Keratinocyte (primary cell): ENCODE measurements around the gene AFDN. TPM values are rescaled to one million over a fixed set of nuclear protein-coding genes. Genes with fewer than 3 reads are reported as not detected.

Source experiments
- DNase-seq: peaks from one replicate; pipeline ENCODE4 v3.0.0-alpha.2; 2011; ENCODE audit warnings: low read depth, missing footprints, low spot score
- FAIRE-seq: peaks from 2 replicates; lab custom pipeline; 2011; peaks lifted over from hg19 to GRCh38; lab: Jason Lieb, UNC
- H2AFZ ChIP-seq: 2 replicates; pipeline ENCODE4 v1.6.0; 2012; ENCODE audit warnings: low read length, control low read depth, inconsistent platforms; ENCODE audit not compliant: control insufficient read depth
- H3K27ac ChIP-seq: 2 replicates; pipeline ENCODE4 v1.5.1; 2011; ENCODE audit warnings: low read length; ENCODE audit not compliant: control insufficient read depth, insufficient read depth
- H3K27me3 ChIP-seq: 3 replicates; pipeline ENCODE4 v1.6.0; 2011; ENCODE audit warnings: low read length; ENCODE audit not compliant: control insufficient read depth, insufficient read depth; ENCODE audit errors: extremely low read depth
- H3K36me3 ChIP-seq, 2 experiments: 2 replicates in 1 of 2; 3 replicates in 1 of 2; pipeline ENCODE4 v1.5.1; 2011; ENCODE audit warnings: low read length in 2 of 2, mild to moderate bottlenecking in 1 of 2; ENCODE audit not compliant: control insufficient read depth in 2 of 2, insufficient read depth in 2 of 2; ENCODE audit errors: extremely low read depth in 1 of 2
- H3K4me1 ChIP-seq: 3 replicates; pipeline ENCODE4 v1.5.1; 2011; ENCODE audit warnings: low read length; ENCODE audit not compliant: control insufficient read depth, insufficient read depth; ENCODE audit errors: extremely low read depth
- H3K4me2 ChIP-seq: 3 replicates; pipeline ENCODE4 v1.6.0; 2011; ENCODE audit warnings: low read depth, low read length; ENCODE audit not compliant: control insufficient read depth, insufficient read depth; ENCODE audit errors: extremely low read depth
- H3K4me3 ChIP-seq, 3 experiments: fragments of 200-600 bp in 1 of 3; sonication (generic) in 1 of 3; 2 replicates in 2 of 3; 3 replicates in 1 of 3; pipeline ENCODE4 v1.5.1; 2011 to 2016; ENCODE audit warnings: low read length in 3 of 3, mild to moderate bottlenecking in 3 of 3, control low read depth in 2 of 3, inconsistent platforms in 1 of 3, low read depth in 1 of 3, mixed read lengths in 1 of 3, mixed run types in 1 of 3, moderate library complexity in 1 of 3; ENCODE audit not compliant: control insufficient read depth in 2 of 3, insufficient read depth in 2 of 3; ENCODE audit errors: extremely low read depth in 1 of 3
- H3K79me2 ChIP-seq: 2 replicates; pipeline ENCODE4 v1.6.0; 2012; ENCODE audit warnings: low read length; ENCODE audit not compliant: control insufficient read depth, insufficient read depth
- H3K9ac ChIP-seq: 3 replicates; pipeline ENCODE4 v1.6.0; 2011; ENCODE audit warnings: low read length; ENCODE audit not compliant: control insufficient read depth, insufficient read depth; ENCODE audit errors: extremely low read depth
- H3K9me1 ChIP-seq: 3 replicates; pipeline ENCODE4 v1.6.0; 2011; ENCODE audit warnings: low read length; ENCODE audit not compliant: control insufficient read depth, insufficient read depth; ENCODE audit errors: extremely low read depth
- H3K9me3 ChIP-seq: 2 replicates; pipeline ENCODE4 v1.5.1; 2012; ENCODE audit warnings: low read depth, low read length; ENCODE audit not compliant: control insufficient read depth
- H4K20me1 ChIP-seq: 3 replicates; pipeline ENCODE4 v1.6.0; 2011; ENCODE audit warnings: low read length; ENCODE audit not compliant: control insufficient read depth, insufficient read depth; ENCODE audit errors: extremely low read depth
- CTCF ChIP-seq, 3 experiments: IDR thresholded peaks in 1 of 3; conservative IDR thresholded peaks in 1 of 3; optimal IDR thresholded peaks in 1 of 3; 2 replicates in 2 of 3; 3 replicates in 1 of 3; pipeline versions ENCODE3 to v1.5.1; 2011; ENCODE audit warnings: low read length in 3 of 3, mild to moderate bottlenecking in 3 of 3, moderate library complexity in 2 of 3, control low read depth in 1 of 3, inconsistent platforms in 1 of 3; ENCODE audit not compliant: insufficient read depth in 2 of 3; ENCODE audit errors: extremely low read depth in 1 of 3
- EZH2 ChIP-seq: IDR thresholded peaks from one replicate; pipeline ENCODE4 v1.6.1; 2012; ENCODE audit warnings: inconsistent platforms, mild to moderate bottlenecking, low read length, moderate library complexity
- dilution Hi-C: fragments of 300-500 bp; cut with MboI; formaldehyde crosslinking; loops from one replicate; pipeline ENCODE4 v1.7.0; 2020; ENCODE audit warnings: low sequenced_read_pairs; ENCODE audit not compliant: extremely low pct_ligation_motif_present
- polyA plus RNA-seq, 5 experiments: library from polyadenylated mRNA; depleted of rRNA in 3 of 5; stranded (reverse) in 3 of 5; stranded (forward) in 1 of 5; unstranded in 1 of 5; fragments of >200 nt; gene quantifications; 1 replicate in 1 of 5; 2 replicates in 3 of 5; 3 replicates in 1 of 5; pipeline versions ENCODE4 v1.2.1 to v1.2.3, GENCODE V29; 2011 to 2012; ENCODE audit warnings: missing spikeins in 2 of 5, low read depth in 1 of 5, low replicate concordance in 1 of 5

The AFDN gene
- polyA plus RNA-seq, 1 donor (not counting 4 experiments of a cell fraction or from before 2014, with no cell fraction given), result 46.5 TPM

GRCh38 chr6:167936051-167936450 is 109.3 kb downstream of the AFDN start:
- no peaks in the 10 kb centered on the region for H3K9me3 ChIP-seq
- no peak for FAIRE-seq
- dilution Hi-C loops, result no loop called here

GRCh38 chr6:167937301-167937700 is 110.6 kb downstream of the AFDN start:
- no peak for FAIRE-seq
- H3K4me3 ChIP-seq, result no peak overlapping the region
- no peaks in the 10 kb centered on the region for H3K9me3 ChIP-seq
- H3K27ac ChIP-seq, result peak overlapping the region; percentile 54
- H3K27me3 ChIP-seq, result no peaks in the 10 kb centered on the region
- peaks cover 19% of the 10 kb centered on the region for H3K4me1 ChIP-seq
- H3K79me2 ChIP-seq, result no peaks in the 10 kb centered on the region
- no peaks in the 10 kb centered on the region for H3K9me1 ChIP-seq
- no peak overlapping the region for H3K4me2 ChIP-seq
- no peak overlapping the region for H2AFZ ChIP-seq
- dilution Hi-C loops, result no loop called here
- no peak for DNase-seq
- TF ChIP-seq CTCF (optimal IDR thresholded peaks at IDR 0.05 in 1 of 3, IDR thresholded peaks at IDR 0.05 in 1 of 3, conservative IDR thresholded peaks at IDR 0.05 in 1 of 3; ENCODE audit: extremely low read depth in 1 of 3, insufficient read depth in 2 of 3, low read length in 3 of 3) (no peak), EZH2 (no peak)
- H3K9ac ChIP-seq, result no peak overlapping the region
- H3K36me3 ChIP-seq, result peaks cover 0 to 3% of the 10 kb centered on the region in 2 experiments
- H4K20me1 ChIP-seq, result no peaks in the 10 kb centered on the region

More at GRCh38 chr6:167936051-167936450, 109.3 kb downstream of the AFDN start:
- Histone ChIP-seq H3K4me2 (no peak overlapping the region), H3K79me2 (no peaks in the 10 kb centered on the region), H3K4me1 (peaks cover 20% of the 10 kb centered on the region), H4K20me1 (no peaks in the 10 kb centered on the region), H3K4me3 (no peak overlapping the region), H3K27me3 (no peaks in the 10 kb centered on the region), H3K27ac (no peak overlapping the region), H2AFZ (no peak overlapping the region), H3K9me1 (no peaks in the 10 kb centered on the region), H3K36me3 (peaks cover 0 to 3% of the 10 kb centered on the region in 2 experiments), H3K9ac (no peak overlapping the region)
- no peak for DNase-seq
- no peak for TF ChIP-seq CTCF (optimal IDR thresholded peaks at IDR 0.05 in 1 of 3, IDR thresholded peaks at IDR 0.05 in 1 of 3, conservative IDR thresholded peaks at IDR 0.05 in 1 of 3; ENCODE audit: extremely low read depth in 1 of 3, insufficient read depth in 2 of 3, low read length in 3 of 3)
- TF ChIP-seq EZH2, result no peak
